ENCODE data around the gene NUBP2. TPM values are rescaled to one million over a fixed set of nuclear protein-coding genes. Genes with fewer than 3 reads are reported as not detected.

The NUBP2 gene, protein sequence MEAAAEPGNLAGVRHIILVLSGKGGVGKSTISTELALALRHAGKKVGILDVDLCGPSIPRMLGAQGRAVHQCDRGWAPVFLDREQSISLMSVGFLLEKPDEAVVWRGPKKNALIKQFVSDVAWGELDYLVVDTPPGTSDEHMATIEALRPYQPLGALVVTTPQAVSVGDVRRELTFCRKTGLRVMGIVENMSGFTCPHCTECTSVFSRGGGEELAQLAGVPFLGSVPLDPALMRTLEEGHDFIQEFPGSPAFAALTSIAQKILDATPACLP
- total RNA-seq, result 45.8 and 63.5 TPM in 2 replicates

DNA sequence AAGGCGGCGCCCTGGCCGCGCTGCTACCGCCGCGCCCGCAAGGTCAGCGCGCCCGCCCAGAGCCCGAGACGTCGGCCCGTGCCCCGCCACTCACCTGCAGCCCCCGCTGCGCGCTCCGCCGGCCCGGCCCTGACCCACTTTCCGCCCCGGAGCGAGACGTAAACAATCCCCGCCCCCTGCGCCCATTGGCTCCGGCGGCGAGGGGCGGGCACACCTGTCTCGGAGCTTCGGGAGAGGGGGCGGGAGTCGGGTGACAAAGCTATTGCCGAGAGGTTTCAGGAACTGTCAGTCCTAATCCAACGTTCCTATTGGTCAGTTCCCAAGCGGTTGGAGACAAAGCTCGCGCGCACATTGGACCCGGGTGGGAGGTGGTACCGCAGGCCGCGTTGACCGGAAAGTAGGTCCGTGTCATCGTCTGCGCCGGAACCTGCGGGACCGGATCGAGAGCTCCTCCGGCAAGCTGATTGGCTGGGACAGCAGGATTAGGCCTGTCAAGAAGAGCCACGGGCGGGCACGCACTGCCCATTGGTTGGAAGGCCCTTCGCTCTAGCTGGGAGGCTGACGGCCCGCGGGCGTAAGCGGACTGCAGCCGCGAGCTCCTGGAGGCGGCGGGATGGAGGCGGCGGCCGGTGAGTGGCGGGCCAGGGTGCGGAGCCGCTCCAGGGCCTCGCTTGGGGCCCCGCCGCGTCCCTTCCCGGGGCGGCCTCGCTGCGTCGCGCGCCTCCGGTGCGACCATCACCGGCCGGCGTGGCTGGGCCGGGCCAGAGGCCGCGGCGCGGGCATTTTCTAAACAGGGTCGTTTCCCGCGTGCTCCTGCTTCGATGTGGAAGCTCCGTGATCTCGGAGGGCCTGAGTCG lies at the start of gene NUBP2, which contains the start of gene SPSB3:
Gene NUBP2, plus strand, starts transcription at position 553 of the 857 bp plus-strand sequence. Its CDS starts 61 bp downstream, at position 614.
Gene SPSB3, minus strand, starts transcription at position 164 of the 857 bp plus-strand sequence. CDS start 1,088 bp downstream, outside the sequence.

DNA sequence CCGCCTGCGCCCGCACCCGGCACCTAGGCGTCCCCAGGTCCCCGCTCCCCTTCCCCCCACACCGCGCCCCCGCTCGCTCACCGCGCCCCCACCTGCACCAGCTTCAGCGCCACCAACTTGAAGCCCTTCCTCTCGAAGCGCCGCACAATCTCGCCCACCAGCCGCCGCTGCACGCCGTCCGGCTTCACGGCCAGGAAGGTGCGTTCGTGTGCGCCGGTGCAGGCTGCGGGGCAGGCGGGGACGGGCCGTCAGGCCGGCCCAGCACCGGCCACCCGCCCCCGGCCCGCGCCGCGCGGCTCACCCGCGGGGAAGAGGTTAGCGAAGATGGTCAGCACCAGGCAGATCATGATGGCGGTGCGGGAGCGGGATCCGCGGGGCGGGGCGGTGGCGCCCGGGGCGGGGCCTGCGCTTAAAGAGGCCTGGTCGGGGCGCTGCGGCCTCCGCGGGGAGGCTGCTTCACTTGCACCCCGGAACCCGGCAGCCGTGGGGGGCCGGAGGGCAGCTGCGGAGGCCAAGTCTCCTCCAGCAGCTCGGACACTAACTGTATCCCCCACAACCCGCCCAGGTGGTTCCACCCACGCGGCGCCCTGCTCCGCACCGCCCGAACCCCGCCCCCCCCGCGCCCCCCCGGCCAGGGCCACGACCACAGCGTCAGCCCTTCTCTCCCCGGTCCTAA lies 11.4 kb upstream of the NUBP2 start, which contains the start of gene NME3:
Gene NME3, minus strand, starts transcription at position 356 of the 676 bp plus-strand sequence. Its CDS starts 9 bp downstream, at position 347.

DNA sequence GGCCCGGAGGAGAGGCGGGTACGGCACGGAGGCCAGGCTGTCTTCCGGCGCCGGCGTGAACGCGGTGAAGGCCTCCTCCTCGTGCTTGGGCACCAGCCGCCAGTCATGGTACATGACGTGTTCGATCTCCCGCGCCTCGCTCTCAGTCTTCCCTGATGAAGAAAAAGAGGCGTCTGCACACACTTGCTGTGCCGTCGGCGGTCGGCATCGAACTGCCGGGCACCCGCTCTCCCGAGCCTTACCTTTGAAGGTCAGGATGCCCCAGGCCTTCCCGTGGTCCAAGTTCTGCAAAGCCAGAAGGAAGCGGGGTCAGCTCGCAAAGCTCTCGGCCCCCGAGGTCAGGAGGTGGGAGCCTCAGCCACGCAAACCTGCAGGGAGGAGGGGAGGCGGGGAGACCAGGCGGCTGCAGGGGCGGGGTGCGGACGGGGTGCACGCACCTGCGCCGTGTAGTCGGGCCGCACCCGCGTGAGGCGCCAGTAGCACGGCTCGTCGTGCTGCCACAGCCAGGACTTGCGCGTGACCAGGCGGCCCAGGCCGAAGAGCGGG lies 10.3 kb upstream of the NUBP2 start, which contains the start of gene EME2:
Gene EME2, plus strand, starts transcription at position 449 of the 546 bp plus-strand sequence. CDS start 418 bp downstream, outside the sequence.

DNA sequence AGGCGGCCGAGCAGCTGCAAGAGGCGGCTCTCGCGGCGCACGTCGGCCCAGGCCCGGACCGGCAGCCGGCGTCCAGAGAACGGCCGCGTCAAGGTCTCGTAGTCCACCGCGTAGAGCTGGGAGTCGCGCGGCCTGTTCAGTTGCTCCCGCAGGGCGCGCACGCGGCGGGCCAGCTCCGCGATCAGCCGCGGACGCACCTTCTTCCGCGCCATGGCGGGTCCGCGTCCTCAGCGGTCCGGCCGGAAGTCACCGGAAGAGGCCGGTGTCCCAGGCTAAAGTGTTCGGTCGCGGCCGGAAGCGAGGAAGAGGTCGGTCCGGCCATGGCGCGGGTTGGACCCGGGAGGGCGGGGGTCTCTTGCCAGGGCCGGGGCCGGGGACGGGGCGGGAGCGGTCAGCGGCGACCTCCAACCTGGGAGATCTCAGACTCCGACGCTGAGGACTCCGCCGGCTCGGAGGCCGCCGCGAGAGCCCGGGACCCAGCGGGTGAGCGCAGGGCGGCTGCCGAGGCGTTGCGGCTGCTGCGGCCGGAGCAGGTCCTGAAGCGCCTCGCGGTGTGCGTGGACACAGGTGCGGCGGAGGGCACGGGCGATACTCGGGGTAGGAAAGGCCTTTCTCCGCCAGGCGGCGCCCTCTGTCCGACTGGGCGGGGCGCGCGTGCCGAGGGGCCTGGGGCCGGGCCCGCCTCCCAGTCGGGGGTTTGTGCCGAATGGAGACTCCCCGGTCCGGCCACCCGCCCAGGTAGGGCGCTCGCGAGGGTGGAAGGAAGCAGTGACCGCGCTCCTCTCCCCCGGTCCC lies 9.7 kb upstream of the NUBP2 start, which contains the start of gene MRPS34:
Gene MRPS34, minus strand, starts transcription at position 227 of the 795 bp plus-strand sequence. Its CDS starts 15 bp downstream, at position 212.

DNA sequence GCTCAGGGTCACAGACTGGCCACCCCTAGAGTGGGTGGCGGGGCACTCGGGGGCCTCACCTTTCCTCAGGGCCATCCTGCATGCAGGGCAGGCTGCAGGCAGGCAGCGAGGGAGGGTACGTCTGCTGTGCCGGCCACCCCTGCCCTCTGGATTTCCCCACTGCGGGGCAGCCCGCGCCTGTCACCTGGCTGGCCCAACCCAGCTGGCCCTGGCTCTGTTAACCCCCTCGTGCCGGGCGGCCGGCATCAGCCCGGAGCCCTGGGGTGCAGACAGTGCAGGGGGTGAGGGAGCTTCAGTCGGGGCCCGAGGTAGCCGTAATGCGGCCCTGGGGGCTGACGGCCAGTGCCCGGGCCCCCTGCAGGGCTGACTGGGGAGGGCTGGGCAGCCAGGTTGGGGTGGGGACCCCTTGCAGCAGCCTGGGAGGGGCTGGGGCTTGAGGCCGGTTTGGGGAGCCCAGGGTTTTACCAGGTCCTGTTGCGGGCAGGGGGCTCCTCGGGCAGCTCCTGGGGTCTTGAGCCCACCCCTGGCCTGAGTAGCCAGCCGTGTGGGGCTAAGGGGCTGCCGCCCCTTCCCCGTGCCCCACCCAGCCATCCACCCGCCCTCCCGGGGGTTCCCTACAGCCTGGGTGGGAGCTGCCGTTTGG lies 10.9 kb downstream of the NUBP2 start, which contains the start of gene IGFALS:
Gene IGFALS, minus strand, starts transcription at position 128 of the 643 bp plus-strand sequence. Its CDS starts 53 bp downstream, at position 75.

DNA sequence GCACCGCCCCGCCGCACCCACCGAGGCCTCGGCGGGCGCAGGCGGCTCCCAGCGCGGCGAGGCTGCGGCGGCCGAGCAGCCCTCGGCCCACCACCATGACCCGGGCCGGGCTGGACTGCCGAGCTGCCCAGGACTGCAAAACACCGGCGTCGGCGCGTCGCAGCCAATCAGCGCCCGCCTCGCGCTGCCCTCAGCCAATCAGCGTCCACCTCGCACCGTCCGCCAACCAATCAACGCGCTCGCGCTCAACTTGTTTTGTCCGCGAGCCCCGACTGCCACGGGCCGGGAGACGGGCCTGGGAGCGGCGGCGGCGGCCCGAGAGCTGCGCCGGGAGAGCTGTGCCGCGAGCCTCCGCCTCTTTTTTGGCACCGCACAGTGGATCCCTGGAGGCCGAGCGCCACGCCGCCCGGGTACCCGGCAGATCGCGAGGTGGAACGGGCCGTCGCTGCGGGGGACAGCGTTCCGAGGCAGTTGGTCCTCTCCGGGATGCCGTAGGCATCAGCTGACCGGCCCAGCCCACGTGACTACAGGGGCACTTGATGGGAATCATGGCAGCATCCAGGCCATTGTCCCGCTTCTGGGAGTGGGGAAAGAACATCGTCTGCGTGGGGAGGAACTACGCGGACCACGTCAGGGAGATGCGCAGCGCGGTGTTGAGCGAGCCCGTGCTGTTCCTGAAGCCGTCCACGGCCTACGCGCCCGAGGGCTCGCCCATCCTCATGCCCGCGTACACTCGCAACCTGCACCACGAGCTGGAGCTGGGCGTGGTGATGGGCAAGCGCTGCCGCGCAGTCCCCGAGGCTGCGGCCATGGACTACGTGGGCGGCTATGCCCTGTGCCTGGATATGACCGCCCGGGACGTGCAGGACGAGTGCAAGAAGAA lies 44.2 kb downstream of the NUBP2 start, which contains the start of the genes FAHD1 and HAGH:
Gene FAHD1, plus strand, starts transcription at position 516 of the 883 bp plus-strand sequence. Its CDS starts 33 bp downstream, at position 549.
Gene HAGH, minus strand, starts transcription at position 135 of the 883 bp plus-strand sequence. Its CDS starts 38 bp downstream, at position 97.

Other genes starting within 250 kb of the NUBP2 start
- 60.6 and 93.8 TPM in 2 replicates for gene TMEM204, start 249.3 kb upstream of the NUBP2 start, total RNA-seq
- 23.6 and 27.0 TPM in 2 replicates for gene IFT140, start 170.9 kb upstream of the NUBP2 start, total RNA-seq
- gene CRAMP1, start 170.6 kb upstream of the NUBP2 start, total RNA-seq, result 4.6 and 6.6 TPM in 2 replicates
- 22.6 and 24.3 TPM in 2 replicates for gene JPT2, start 104.7 kb upstream of the NUBP2 start, total RNA-seq
- 39.2 and 40.2 TPM in 2 replicates for gene MAPK8IP3, start 76.8 kb upstream of the NUBP2 start, total RNA-seq
- gene NME3, start 11.4 kb upstream of the NUBP2 start, total RNA-seq, result 35.4 and 48.1 TPM in 2 replicates
- 8.1 and 9.5 TPM in 2 replicates for gene EME2, start 10.2 kb upstream of the NUBP2 start, total RNA-seq
- gene MRPS34, start 9.8 kb upstream of the NUBP2 start, total RNA-seq, result 68.1 and 79.9 TPM in 2 replicates
- 24.2 and 25.4 TPM in 2 replicates for gene SPSB3, start 389 bp upstream of the NUBP2 start, total RNA-seq
- under 0.01 and 0.06 TPM in 2 replicates for gene IGFALS, start 10.7 kb downstream of the NUBP2 start, total RNA-seq
- gene HAGH, start 43.9 kb downstream of the NUBP2 start, total RNA-seq, result 59.3 and 85.5 TPM in 2 replicates
- 47.1 and 74.9 TPM in 2 replicates for gene FAHD1, start 44.2 kb downstream of the NUBP2 start, total RNA-seq
- gene MEIOB, start 89.2 kb downstream of the NUBP2 start, total RNA-seq, result not detected in 2 replicates
- gene HS3ST6, start 135.5 kb downstream of the NUBP2 start, total RNA-seq, result not detected in 2 replicates
- gene MSRB1, start 160.2 kb downstream of the NUBP2 start, total RNA-seq, result 6.3 and 6.4 TPM in 2 replicates
- gene RPL3L, start 171.7 kb downstream of the NUBP2 start, total RNA-seq, result not detected in 2 replicates
- 259 and 267 TPM in 2 replicates for gene NDUFB10, start 176.6 kb downstream of the NUBP2 start, total RNA-seq
- gene RPS2, start 181.9 kb downstream of the NUBP2 start, total RNA-seq, result 1,947 and 2,136 TPM in 2 replicates
- gene RNF151, start 183.9 kb downstream of the NUBP2 start, total RNA-seq, result not detected in 2 replicates
- gene TBL3, start 189.1 kb downstream of the NUBP2 start, total RNA-seq, result 29.7 and 32.4 TPM in 2 replicates
- 0.12 and 0.13 TPM in 2 replicates for gene NOXO1, start 198.5 kb downstream of the NUBP2 start, total RNA-seq
- 9.9 and 11.2 TPM in 2 replicates for gene GFER, start 201.2 kb downstream of the NUBP2 start, total RNA-seq
- 0.66 and 0.99 TPM in 2 replicates for gene SYNGR3, start 207.0 kb downstream of the NUBP2 start, total RNA-seq
- gene ZNF598, start 226.9 kb downstream of the NUBP2 start, total RNA-seq, result 9.6 and 12.3 TPM in 2 replicates
- gene NPW, start 236.8 kb downstream of the NUBP2 start, total RNA-seq, result 0.06 and 0.13 TPM in 2 replicates
- gene NHERF2, start 243.9 kb downstream of the NUBP2 start, total RNA-seq, result 98.1 and 182 TPM in 2 replicates

Measured in aortic smooth muscle cell (primary cell).